ENCODE measurements around the gene MEAK7. TPM values are rescaled to one million over a fixed set of nuclear protein-coding genes. Genes with fewer than 3 reads are reported as not detected.

Gene MEAK7, protein sequence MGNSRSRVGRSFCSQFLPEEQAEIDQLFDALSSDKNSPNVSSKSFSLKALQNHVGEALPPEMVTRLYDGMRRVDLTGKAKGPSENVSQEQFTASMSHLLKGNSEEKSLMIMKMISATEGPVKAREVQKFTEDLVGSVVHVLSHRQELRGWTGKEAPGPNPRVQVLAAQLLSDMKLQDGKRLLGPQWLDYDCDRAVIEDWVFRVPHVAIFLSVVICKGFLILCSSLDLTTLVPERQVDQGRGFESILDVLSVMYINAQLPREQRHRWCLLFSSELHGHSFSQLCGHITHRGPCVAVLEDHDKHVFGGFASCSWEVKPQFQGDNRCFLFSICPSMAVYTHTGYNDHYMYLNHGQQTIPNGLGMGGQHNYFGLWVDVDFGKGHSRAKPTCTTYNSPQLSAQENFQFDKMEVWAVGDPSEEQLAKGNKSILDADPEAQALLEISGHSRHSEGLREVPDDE
- 28.7 and 60.2 TPM in 2 replicates for total RNA-seq

DNA sequence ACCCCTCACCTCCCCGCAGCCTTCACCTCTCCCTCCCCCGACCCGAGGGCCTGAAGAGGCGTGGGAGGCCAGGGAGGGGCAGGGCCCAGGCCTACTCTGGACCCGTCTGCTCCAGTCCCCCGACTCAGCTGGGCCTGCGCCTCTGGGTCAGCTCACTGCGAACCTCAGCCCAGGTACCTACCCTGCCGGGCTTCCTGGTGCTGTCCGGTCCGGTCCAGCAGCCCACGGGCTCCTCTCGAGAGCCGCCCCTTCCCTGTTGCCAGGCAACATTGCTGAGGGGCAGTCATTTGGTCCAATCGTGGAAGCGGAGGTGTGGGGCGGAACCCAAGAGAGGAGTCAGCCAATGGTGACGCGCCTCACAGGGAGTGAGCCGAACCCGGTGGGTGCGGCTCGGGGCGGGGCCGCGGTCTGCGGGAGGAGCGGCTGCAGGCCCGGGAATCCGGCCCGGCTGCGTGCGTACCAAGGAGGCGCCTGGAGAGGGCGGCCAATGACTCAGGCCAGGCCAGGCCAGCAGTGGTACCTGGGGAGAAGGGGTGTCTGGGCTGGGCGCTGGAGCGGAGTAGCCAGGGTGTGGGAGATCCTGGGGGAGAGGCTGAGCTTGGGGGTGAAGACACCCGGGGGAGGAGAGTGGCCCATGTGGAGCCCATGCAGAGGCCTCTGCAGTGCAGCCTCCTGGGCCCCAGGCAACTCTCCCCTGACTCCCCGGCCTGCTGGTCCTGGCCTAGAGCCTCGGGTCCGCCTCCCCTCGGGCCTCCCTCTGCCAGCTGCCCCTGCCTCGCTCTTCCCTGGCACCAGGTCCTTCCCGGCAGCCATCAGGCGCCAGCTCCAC lies at the start of gene MEAK7:
TSS of gene MEAK7 (minus strand) at position 240 of the 829 bp plus-strand sequence. CDS start 6,573 bp downstream, outside the sequence.

Other genes starting within 250 kb of the MEAK7 start
- 0.33 and 0.63 TPM in 2 replicates for gene WFDC1, start 209.8 kb downstream of the MEAK7 start, total RNA-seq
- 0.63 TPM in 1 of 2 replicates, not detected in the other for gene ATP2C2, start 136.1 kb downstream of the MEAK7 start, total RNA-seq
- 358 and 503 TPM in 2 replicates for gene COTL1, start 113.4 kb upstream of the MEAK7 start, total RNA-seq
- gene KLHL36, start 143.9 kb upstream of the MEAK7 start, total RNA-seq: 55.9 and 81.0 TPM in 2 replicates
- 50.8 and 73.7 TPM in 2 replicates for gene USP10, start 195.3 kb upstream of the MEAK7 start, total RNA-seq

Measured in mesangial cell (primary cell).